Measurements from ENCODE around the gene CD53. TPM values are rescaled to one million over a fixed set of nuclear protein-coding genes. Genes with fewer than 3 reads are reported as not detected.

The CD53 gene
- total and polyA plus RNA-seq, 2 experiments from 2014 or later = not detected

GRCh38 chr1:110893908-110894490, 21.1 kb downstream of the CD53 start:
- Histone ChIP-seq H3K79me2 (ENCODE audit: insufficient read depth) (no peaks in the 10 kb centered on the region), H2AFZ (no peak overlapping the region), H3K4me3 (no peak overlapping the region), H4K20me1 (ENCODE audit: insufficient read depth) (no peaks in the 10 kb centered on the region), H3F3A (ENCODE audit: insufficient read depth) (no peaks in the 10 kb centered on the region), H3K4me1 (ENCODE audit: insufficient read depth) (no peaks in the 10 kb centered on the region), H3K27ac (no peak overlapping the region), H3K36me3 (ENCODE audit: low read depth) (no peaks in the 10 kb centered on the region), H3K27me3 (replicated peaks; ENCODE audit: insufficient read depth) (0 out of 2 replicates have a peak, but pooled peaks cover 7% of the 10 kb centered on the region), H3K4me2 (ENCODE audit: unreplicated experiment) (no peak overlapping the region), H3K9me3 (ENCODE audit: low read depth) (no peaks in the 10 kb centered on the region), H3K9me2 (ENCODE audit: insufficient read depth) (no peaks in the 10 kb centered on the region), H3K9ac (no peak overlapping the region)
- TF ChIP-seq EZH2 (IDR thresholded peaks at IDR 0.05; ENCODE audit: insufficient read depth, poor library complexity, severe bottlenecking) (no peak), EZH2phosphoT487 (IDR thresholded peaks at IDR 0.05; ENCODE audit: insufficient read depth, low read depth) (no peak)
- in situ Hi-C loops (cut with MboI) = no loop called here
- 7 to 12% methylated on average over 3 of the region's 3 CpGs for WGBS, 2 experiments (ENCODE audit: low coverage in 1 of 2, low lambda C conversion rate in 2 of 2, missing lambda C conversion rate in 2 of 2)
- DNase-seq = no peak

- no peak overlapping the region for H3K9ac ChIP-seq
- no peak for DNase-seq
- H3K27me3 ChIP-seq (replicated peaks; ENCODE audit: insufficient read depth) = 0 out of 2 replicates have a peak, but pooled peaks cover 7% of the 10 kb centered on the region
- H3F3A ChIP-seq (ENCODE audit: insufficient read depth) = no peaks in the 10 kb centered on the region
- no peaks in the 10 kb centered on the region for H3K4me1 ChIP-seq (ENCODE audit: insufficient read depth)
- no peak overlapping the region for H3K4me2 ChIP-seq (ENCODE audit: unreplicated experiment)
- TF ChIP-seq EZH2 (IDR thresholded peaks at IDR 0.05; ENCODE audit: insufficient read depth, poor library complexity, severe bottlenecking) = no peak
- TF ChIP-seq EZH2phosphoT487 (IDR thresholded peaks at IDR 0.05; ENCODE audit: insufficient read depth, low read depth) = no peak
- no peaks in the 10 kb centered on the region for H3K9me2 ChIP-seq (ENCODE audit: insufficient read depth)
- no peak overlapping the region for H3K4me3 ChIP-seq
- no peak overlapping the region for H3K27ac ChIP-seq
- H3K79me2 ChIP-seq (ENCODE audit: insufficient read depth) = no peaks in the 10 kb centered on the region
- 7 to 9% methylated on average over 2 of the region's 2 CpGs for WGBS, 2 experiments (ENCODE audit: low coverage in 1 of 2, low lambda C conversion rate in 2 of 2, missing lambda C conversion rate in 2 of 2)
- no peaks in the 10 kb centered on the region for H3K36me3 ChIP-seq (ENCODE audit: low read depth)
- H2AFZ ChIP-seq = no peak overlapping the region
- in situ Hi-C loops (cut with MboI) = no loop called here
- H4K20me1 ChIP-seq (ENCODE audit: insufficient read depth) = no peaks in the 10 kb centered on the region
- no peaks in the 10 kb centered on the region for H3K9me3 ChIP-seq (ENCODE audit: low read depth)
Measured at GRCh38 chr1:110896090-110896489, 23.1 kb downstream of the CD53 start.

GRCh38 chr1:110897681-110898080, 24.7 kb downstream of the CD53 start:
- no peaks in the 10 kb centered on the region for H3K4me1 ChIP-seq (ENCODE audit: insufficient read depth)
- in situ Hi-C loops (cut with MboI) = no loop called here
- H4K20me1 ChIP-seq (ENCODE audit: insufficient read depth) = no peaks in the 10 kb centered on the region
- no peak overlapping the region for H3K4me2 ChIP-seq (ENCODE audit: unreplicated experiment)
- TF ChIP-seq EZH2phosphoT487 (IDR thresholded peaks at IDR 0.05; ENCODE audit: insufficient read depth, low read depth) (no peak), EZH2 (IDR thresholded peaks at IDR 0.05; ENCODE audit: insufficient read depth, poor library complexity, severe bottlenecking) (no peak)
- H3K9ac ChIP-seq = no peak overlapping the region
- H3K4me3 ChIP-seq = no peak overlapping the region
- H3K27ac ChIP-seq = no peak overlapping the region
- H3K9me2 ChIP-seq (ENCODE audit: insufficient read depth) = no peaks in the 10 kb centered on the region
- no peaks in the 10 kb centered on the region for H3K9me3 ChIP-seq (ENCODE audit: low read depth)
- no peaks in the 10 kb centered on the region for H3K36me3 ChIP-seq (ENCODE audit: low read depth)
- H2AFZ ChIP-seq = no peak overlapping the region
- H3K79me2 ChIP-seq (ENCODE audit: insufficient read depth) = no peaks in the 10 kb centered on the region
- H3K27me3 ChIP-seq (replicated peaks; ENCODE audit: insufficient read depth) = 0 out of 2 replicates have a peak, but pooled peaks cover 7% of the 10 kb centered on the region
- H3F3A ChIP-seq (ENCODE audit: insufficient read depth) = no peaks in the 10 kb centered on the region
- 64 to 74% methylated on average over 2 of the region's 2 CpGs for WGBS, 2 experiments (ENCODE audit: low coverage in 1 of 2, low lambda C conversion rate in 2 of 2, missing lambda C conversion rate in 2 of 2)
- DNase-seq = no peak

GRCh38 chr1:110898734-110899457, 25.9 kb downstream of the CD53 start:
- Histone ChIP-seq H3K9me2 (ENCODE audit: insufficient read depth) (no peaks in the 10 kb centered on the region), H2AFZ (no peak overlapping the region), H3K4me1 (ENCODE audit: insufficient read depth) (no peaks in the 10 kb centered on the region), H3K9me3 (ENCODE audit: low read depth) (no peaks in the 10 kb centered on the region), H3K9ac (no peak overlapping the region), H3K4me3 (no peak overlapping the region), H4K20me1 (ENCODE audit: insufficient read depth) (no peaks in the 10 kb centered on the region), H3K4me2 (ENCODE audit: unreplicated experiment) (no peak overlapping the region), H3K79me2 (ENCODE audit: insufficient read depth) (no peaks in the 10 kb centered on the region), H3K27me3 (replicated peaks; ENCODE audit: insufficient read depth) (0 out of 2 replicates have a peak, but pooled peaks cover 3% of the 10 kb centered on the region), H3K27ac (no peak overlapping the region), H3F3A (ENCODE audit: insufficient read depth) (no peaks in the 10 kb centered on the region), H3K36me3 (ENCODE audit: low read depth) (no peaks in the 10 kb centered on the region)
- in situ Hi-C loops (cut with MboI) = no loop called here
- DNase-seq = no peak
- TF ChIP-seq EZH2 (IDR thresholded peaks at IDR 0.05; ENCODE audit: insufficient read depth, poor library complexity, severe bottlenecking) = no peak
- no peak for TF ChIP-seq EZH2phosphoT487 (IDR thresholded peaks at IDR 0.05; ENCODE audit: insufficient read depth, low read depth)
- WGBS, 2 experiments (ENCODE audit: low coverage in 1 of 2, low lambda C conversion rate in 2 of 2, missing lambda C conversion rate in 2 of 2) = 14 to 27% methylated on average over 3 of the region's 3 CpGs

Data from GM23248 (cell line).